Mesothelial cell of epicardium (in vitro differentiated cells): ENCODE results near the gene GTF3C6. TPM values are rescaled to one million over a fixed set of nuclear protein-coding genes. Genes with fewer than 3 reads are reported as not detected.
A peak's percentile ranks its signal among the peaks of the same experiment; 100 is the strongest.
"Not testable (repeated sequence)": the region's sequence is repeated elsewhere in the genome, so short reads cannot be mapped to it uniquely, and the experiment has no call there.

ENCODE experiments used
- DNase-seq, 2 experiments: peaks; one replicate each; pipeline ENCODE4 v3.0.0; 2021; ENCODE audit warnings: low spot score in 2 of 2; ENCODE audit not compliant: unreplicated experiment in 2 of 2
- H3K27ac Mint-ChIP-seq: 2 replicates; pipeline ENCODE4 v1.8.0; 2021; ENCODE audit warnings: mixed read lengths
- H3K27me3 Mint-ChIP-seq: 2 replicates; pipeline ENCODE4 v1.8.0; 2021; ENCODE audit warnings: low read depth, mixed read lengths
- H3K36me3 Mint-ChIP-seq: 2 replicates; pipeline ENCODE4 v1.8.0; 2021; ENCODE audit warnings: mixed read lengths
- H3K4me1 Mint-ChIP-seq: 2 replicates; pipeline ENCODE4 v1.8.0; 2021; ENCODE audit warnings: mixed read lengths
- H3K4me3 Mint-ChIP-seq: 2 replicates; pipeline ENCODE4 v1.8.0; 2021; ENCODE audit warnings: mild to moderate bottlenecking, moderate library complexity, mixed read lengths
- H3K9me3 Mint-ChIP-seq: 2 replicates; pipeline ENCODE4 v1.8.0; 2021; ENCODE audit warnings: mixed read lengths
- total RNA-seq: library from RNA; stranded (reverse); gene quantifications from 3 replicates; pipeline ENCODE4 v1.2.1, GENCODE V29; 2021
- TF ChIP-seq, protein P1 (sequence below): fragments of 200-600 bp; sonication (generic); IDR thresholded peaks from one replicate; pipeline ENCODE4 v1.5.0; 2021; ENCODE audit warnings: antibody characterized with exemption; ENCODE audit not compliant: unreplicated experiment

The GTF3C6 gene
- total RNA-seq, 1 donor from 2014 or later, result 58.8 TPM

- H3K36me3 Mint-ChIP-seq, result peaks cover 30% of the 10 kb centered on the region
- H3K27me3 Mint-ChIP-seq, result no peaks in the 10 kb centered on the region
- no peak overlapping the region for H3K27ac Mint-ChIP-seq
Measured at GRCh38 chr6:111002350-111002749, 43.8 kb downstream of the GTF3C6 start.

GRCh38 chr6:111011360-111012142 lies 53.0 kb downstream of the GTF3C6 start:
- no peak for DNase-seq
- H3K27ac Mint-ChIP-seq, result no peak overlapping the region
- TF ChIP-seq, protein P1, sequence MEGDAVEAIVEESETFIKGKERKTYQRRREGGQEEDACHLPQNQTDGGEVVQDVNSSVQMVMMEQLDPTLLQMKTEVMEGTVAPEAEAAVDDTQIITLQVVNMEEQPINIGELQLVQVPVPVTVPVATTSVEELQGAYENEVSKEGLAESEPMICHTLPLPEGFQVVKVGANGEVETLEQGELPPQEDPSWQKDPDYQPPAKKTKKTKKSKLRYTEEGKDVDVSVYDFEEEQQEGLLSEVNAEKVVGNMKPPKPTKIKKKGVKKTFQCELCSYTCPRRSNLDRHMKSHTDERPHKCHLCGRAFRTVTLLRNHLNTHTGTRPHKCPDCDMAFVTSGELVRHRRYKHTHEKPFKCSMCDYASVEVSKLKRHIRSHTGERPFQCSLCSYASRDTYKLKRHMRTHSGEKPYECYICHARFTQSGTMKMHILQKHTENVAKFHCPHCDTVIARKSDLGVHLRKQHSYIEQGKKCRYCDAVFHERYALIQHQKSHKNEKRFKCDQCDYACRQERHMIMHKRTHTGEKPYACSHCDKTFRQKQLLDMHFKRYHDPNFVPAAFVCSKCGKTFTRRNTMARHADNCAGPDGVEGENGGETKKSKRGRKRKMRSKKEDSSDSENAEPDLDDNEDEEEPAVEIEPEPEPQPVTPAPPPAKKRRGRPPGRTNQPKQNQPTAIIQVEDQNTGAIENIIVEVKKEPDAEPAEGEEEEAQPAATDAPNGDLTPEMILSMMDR, result peak; percentile 52
- no peak overlapping the region for H3K4me3 Mint-ChIP-seq
- peaks cover 8% of the 10 kb centered on the region for H3K4me1 Mint-ChIP-seq
- peaks cover 25% of the 10 kb centered on the region for H3K36me3 Mint-ChIP-seq
- no peaks in the 10 kb centered on the region for H3K27me3 Mint-ChIP-seq
- H3K9me3 Mint-ChIP-seq, result no peaks in the 10 kb centered on the region

More at GRCh38 chr6:111002350-111002749, 43.8 kb downstream of the GTF3C6 start:
- H3K4me1 Mint-ChIP-seq, result no peaks in the 10 kb centered on the region
- TF ChIP-seq, protein P1, result no peak
- no peak for DNase-seq
- no peaks in the 10 kb centered on the region for H3K9me3 Mint-ChIP-seq
- no peak overlapping the region for H3K4me3 Mint-ChIP-seq

GRCh38 chr6:111012143-111012452 lies 53.6 kb downstream of the GTF3C6 start:
- H3K9me3 Mint-ChIP-seq, result no peaks in the 10 kb centered on the region
- peaks cover 8% of the 10 kb centered on the region for H3K4me1 Mint-ChIP-seq
- no peak overlapping the region for H3K4me3 Mint-ChIP-seq
- H3K27me3 Mint-ChIP-seq, result no peaks in the 10 kb centered on the region
- peaks cover 29% of the 10 kb centered on the region for H3K36me3 Mint-ChIP-seq
- DNase-seq, result no peak
- no peak overlapping the region for H3K27ac Mint-ChIP-seq
- TF ChIP-seq, protein P1, result no peak

DNA sequence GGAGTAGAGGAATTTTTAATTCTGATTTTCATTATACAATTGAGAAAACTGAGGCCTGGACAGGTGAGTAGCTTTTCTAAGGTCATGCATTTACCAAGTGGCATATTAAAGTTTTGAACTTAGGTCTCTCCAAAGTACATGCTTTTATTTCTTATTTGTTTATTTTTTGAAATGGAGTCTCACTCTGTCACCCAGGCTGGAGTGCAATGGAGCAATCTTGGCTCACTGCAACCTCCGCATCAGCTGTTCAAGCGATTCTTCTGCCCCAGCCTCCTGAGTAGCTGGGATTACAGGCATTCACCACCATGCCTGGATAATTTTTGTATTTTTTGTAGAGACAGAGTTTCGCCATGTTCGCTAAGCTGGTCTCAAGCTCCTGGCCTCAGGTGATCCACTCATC lies 54.0 kb downstream of the GTF3C6 start:
- peaks cover 29% of the 10 kb centered on the region for H3K36me3 Mint-ChIP-seq
- not testable (repeated sequence) for H3K4me1 Mint-ChIP-seq, H3K27me3 Mint-ChIP-seq, H3K27ac Mint-ChIP-seq, DNase-seq, H3K4me3 Mint-ChIP-seq, H3K9me3 Mint-ChIP-seq

DNA sequence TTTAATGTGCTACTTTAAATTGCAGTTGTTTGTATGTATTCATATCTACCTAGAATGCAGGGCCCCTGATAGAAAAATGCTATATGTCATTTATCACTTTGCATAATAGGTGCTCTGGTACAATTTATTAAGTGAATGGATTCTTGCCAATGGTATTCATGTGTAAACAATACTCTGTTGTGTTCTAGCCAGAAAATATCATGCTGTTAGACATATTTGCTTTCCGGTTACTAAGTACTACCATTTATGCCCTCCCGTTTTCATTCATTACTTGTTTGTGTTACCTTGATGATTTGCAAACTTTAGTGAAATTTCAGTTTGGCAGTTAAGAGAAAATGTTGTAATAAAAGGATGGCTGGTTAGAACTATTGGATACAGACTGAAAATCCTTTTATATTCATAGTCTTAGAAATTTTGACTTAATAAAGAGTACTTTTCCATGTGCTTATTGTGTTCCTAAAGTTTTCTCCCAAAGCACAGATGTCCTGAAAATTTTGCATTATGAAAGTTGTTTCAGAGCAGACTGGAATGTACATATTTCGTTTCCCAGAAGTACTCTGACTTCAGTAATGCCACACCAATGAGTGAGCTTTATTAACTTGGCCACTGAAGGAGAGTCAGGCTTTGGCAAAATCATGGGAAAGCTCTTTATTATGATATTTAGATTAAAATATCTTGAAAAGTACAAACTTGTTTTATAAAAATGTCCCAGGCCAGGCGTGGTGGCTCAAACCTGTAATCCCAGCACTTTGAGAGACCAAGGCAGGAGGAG lies 54.8 kb downstream of the GTF3C6 start:
- peaks cover 31% of the 10 kb centered on the region for H3K36me3 Mint-ChIP-seq
- no peak overlapping the region for H3K4me3 Mint-ChIP-seq
- H3K4me1 Mint-ChIP-seq, result peaks cover 8% of the 10 kb centered on the region
- H3K9me3 Mint-ChIP-seq, result peaks cover under 1% of the 10 kb centered on the region
- TF ChIP-seq, protein P1, result no peak
- H3K27me3 Mint-ChIP-seq, result no peaks in the 10 kb centered on the region
- DNase-seq, result no peak
- H3K27ac Mint-ChIP-seq, result no peak overlapping the region
